Measurements from ENCODE around the gene KITLG. TPM values are rescaled to one million over a fixed set of nuclear protein-coding genes. Genes with fewer than 3 reads are reported as not detected.
"Not testable (repeated sequence)": the region's sequence is repeated elsewhere in the genome, so short reads cannot be mapped to it uniquely, and the experiment has no call there.

The KITLG gene
- 34.1 TPM for total RNA-seq

- DNase-seq, result peak; percentile 69
Observed at GRCh38 chr12:88580051-88580871, at the start of gene KITLG. Gene KITLG (minus strand): TSS chr12:88580471. CDS start chr12:88580278, 193 bp downstream.

GRCh38 chr12:88628856-88629509, 48.7 kb upstream of the KITLG start:
- peak; percentile 55 for DNase-seq

- not testable (repeated sequence) for DNase-seq
Observed at GRCh38 chr12:88628035-88628434, 47.8 kb upstream of the KITLG start.

GRCh38 chr12:88627501-88627900, 47.2 kb upstream of the KITLG start:
- DNase-seq, result no peak

GRCh38 chr12:88625356-88625755, 45.1 kb upstream of the KITLG start:
- DNase-seq, result no peak

GRCh38 chr12:88624911-88625310, 44.6 kb upstream of the KITLG start:
- DNase-seq, result peak; percentile 20

- DNase-seq, result no peak
Observed at GRCh38 chr12:88623777-88624548, 43.7 kb upstream of the KITLG start.

GRCh38 chr12:88617352-88617751, 37.1 kb upstream of the KITLG start:
- no peak for DNase-seq

GRCh38 chr12:88615490-88615889, 35.2 kb upstream of the KITLG start:
- DNase-seq, result no peak

GRCh38 chr12:88604646-88605045, 24.4 kb upstream of the KITLG start:
- peak; percentile 47 for DNase-seq

- DNase-seq, result no peak
Observed at GRCh38 chr12:88600272-88600671, 20.0 kb upstream of the KITLG start.

GRCh38 chr12:88597365-88597764, 17.1 kb upstream of the KITLG start:
- no peak for DNase-seq

GRCh38 chr12:88595697-88596096, 15.4 kb upstream of the KITLG start:
- no peak for DNase-seq

GRCh38 chr12:88594780-88595179, 14.5 kb upstream of the KITLG start:
- no peak for DNase-seq

GRCh38 chr12:88591343-88591742, 11.1 kb upstream of the KITLG start:
- no peak for DNase-seq

- DNase-seq, result no peak
Observed at GRCh38 chr12:88590851-88591250, 10.6 kb upstream of the KITLG start.

GRCh38 chr12:88585077-88585476, 4.8 kb upstream of the KITLG start:
- DNase-seq, result no peak

- DNase-seq, result peak; percentile 69
Observed at GRCh38 chr12:88579601-88580050, 645 bp downstream of the KITLG start.

- DNase-seq, result no peak
Observed at GRCh38 chr12:88579161-88579517, 1.1 kb downstream of the KITLG start.

- no peak for DNase-seq
Observed at GRCh38 chr12:88578276-88579160, 1.8 kb downstream of the KITLG start.

GRCh38 chr12:88577537-88577936, 2.7 kb downstream of the KITLG start:
- DNase-seq, result no peak

GRCh38 chr12:88576866-88577265, 3.4 kb downstream of the KITLG start:
- no peak for DNase-seq
